Endothelial cell of umbilical vein (primary cell): ENCODE measurements around the gene CKB. TPM values are rescaled to one million over a fixed set of nuclear protein-coding genes. Genes with fewer than 3 reads are reported as not detected.

Experiments
- BruUV-seq: library from RNA; stranded (reverse); fragments of 400-500 nt; replicated peaks from 2 replicates; lab custom pipeline; 2021; lab: Mats Ljungman, UMichigan
- CTCF ChIA-PET: fragments of 300-600, 350-600 bp; sonication (Branson Sonifier 250); formaldehyde crosslinking; loops from one replicate; lab custom pipeline; 2021; ENCODE audit warnings: antibody characterized with exemption, inconsistent platforms; lab: Charles Lee
- POLR2A ChIA-PET: fragments of 300-600, 350-600 bp; sonication (Branson Sonifier 250); formaldehyde crosslinking; loops from one replicate; lab custom pipeline; 2021; ENCODE audit warnings: antibody characterized with exemption, inconsistent platforms; lab: Charles Lee
- DNase-seq: peaks from one replicate; pipeline ENCODE4 v3.0.0-alpha.2; 2011; ENCODE audit warnings: low read depth, low spot score
- FAIRE-seq: peaks from 2 replicates; lab custom pipeline; 2011; peaks lifted over from hg19 to GRCh38; lab: Jason Lieb, UNC
- H2AFZ ChIP-seq: 2 replicates; pipeline ENCODE4 v1.6.0; 2012; ENCODE audit warnings: low read depth, low read length, control low read depth, inconsistent platforms
- H3K27ac ChIP-seq: 2 replicates; pipeline ENCODE4 v1.5.1; 2011; ENCODE audit warnings: low read depth, mild to moderate bottlenecking, control low read depth, low read length, moderate library complexity; ENCODE audit not compliant: insufficient read depth
- H3K27me3 ChIP-seq, 2 experiments: 2 replicates each; pipeline versions ENCODE4 v1.6.0 to v1.6.1; 2011; ENCODE audit warnings: low read length in 2 of 2, mixed read lengths in 1 of 2; ENCODE audit not compliant: control insufficient read depth in 2 of 2, insufficient read depth in 2 of 2
- H3K36me3 ChIP-seq, 2 experiments: 2 replicates in 1 of 2; 3 replicates in 1 of 2; pipeline ENCODE4 v1.5.1; 2011; ENCODE audit warnings: low read length in 2 of 2, mild to moderate bottlenecking in 1 of 2, moderate library complexity in 1 of 2; ENCODE audit not compliant: control insufficient read depth in 2 of 2, insufficient read depth in 2 of 2; ENCODE audit errors: extremely low read depth in 1 of 2
- H3K4me1 ChIP-seq: 3 replicates; pipeline ENCODE4 v1.5.1; 2011; ENCODE audit warnings: mild to moderate bottlenecking, low read length; ENCODE audit not compliant: control insufficient read depth, insufficient read depth; ENCODE audit errors: extremely low read depth
- H3K4me2 ChIP-seq: 2 replicates; pipeline ENCODE4 v1.6.1; 2011; ENCODE audit warnings: low read length, control low read depth, mixed read lengths; ENCODE audit not compliant: insufficient read depth
- H3K4me3 ChIP-seq, 3 experiments: fragments of 200-600 bp in 1 of 3; sonication (generic), shearing (Covaris generic) in 1 of 3; replicated peaks in 1 of 3; 2 replicates each; pipeline ENCODE4 v1.5.1; 2011 to 2016; ENCODE audit warnings: control low read depth in 3 of 3, low read length in 3 of 3, mild to moderate bottlenecking in 2 of 3, inconsistent platforms in 1 of 3, low read depth in 1 of 3, moderate library complexity in 1 of 3; ENCODE audit not compliant: insufficient read depth in 1 of 3
- H3K79me2 ChIP-seq: 2 replicates; pipeline ENCODE4 v1.6.0; 2012; ENCODE audit warnings: low read length, inconsistent platforms; ENCODE audit not compliant: control insufficient read depth, insufficient read depth
- H3K9ac ChIP-seq: replicated peaks from 2 replicates; pipeline ENCODE3; 2011; ENCODE audit warnings: low read length, control low read depth; ENCODE audit not compliant: insufficient read depth; ENCODE audit errors: extremely low read depth
- H3K9me1 ChIP-seq: replicated peaks from 3 replicates; pipeline ENCODE4 v1.6.0; 2011; ENCODE audit warnings: mild to moderate bottlenecking, low read length; ENCODE audit not compliant: control insufficient read depth, insufficient read depth; ENCODE audit errors: extremely low read depth
- H3K9me3 ChIP-seq: replicated peaks from 2 replicates; pipeline ENCODE4 v1.5.1; 2012; ENCODE audit warnings: low read length, inconsistent platforms; ENCODE audit not compliant: control insufficient read depth, insufficient read depth
- H4K20me1 ChIP-seq: replicated peaks from 2 replicates; pipeline ENCODE3; 2011; ENCODE audit warnings: mild to moderate bottlenecking, low read length; ENCODE audit not compliant: control insufficient read depth, insufficient read depth; ENCODE audit errors: extremely low read depth
- POLR2A ChIP-seq: IDR thresholded peaks from 2 replicates; pipeline ENCODE4 v1.6.1; 2012; ENCODE audit warnings: low read depth, mild to moderate bottlenecking, control low read depth, low read length
- POLR2AphosphoS5 ChIP-seq: IDR thresholded peaks from 2 replicates; pipeline ENCODE4 v1.6.1; 2012; ENCODE audit warnings: low read depth, mild to moderate bottlenecking, control low read depth, low read length, moderate library complexity; ENCODE audit not compliant: insufficient read depth
- dilution Hi-C: fragments of 300-500 bp; cut with MboI; formaldehyde crosslinking; loops from one replicate; pipeline ENCODE4 v1.15.0; 2019; ENCODE audit warnings: low sequenced_read_pairs; ENCODE audit not compliant: extremely low pct_ligation_motif_present
- intact Hi-C: fragments of 100-400 bp; cut with micrococcal nuclease; formaldehyde crosslinking; loops from one replicate; pipeline ENCODE4 v1.10.0; 2022
- polyA plus RNA-seq, 4 experiments: library from polyadenylated mRNA; depleted of rRNA in 3 of 4; stranded (reverse) in 3 of 4; unstranded in 1 of 4; fragments of >200 nt; gene quantifications; 2 replicates each; pipeline versions ENCODE4 v1.2.1 to v1.2.3, GENCODE V29; 2011 to 2012; ENCODE audit warnings: missing spikeins in 1 of 4
- total RNA-seq: library from RNA; stranded (reverse); gene quantifications from 2 replicates; pipeline ENCODE4 v1.2.3, GENCODE V29; 2021
- TF ChIP-seq, protein P1 (sequence below): IDR thresholded peaks from 2 replicates; pipeline ENCODE4 v1.6.1; 2011; ENCODE audit not compliant: insufficient read depth, insufficient read length
- TF ChIP-seq, protein P2 (sequence below), 2 donors: IDR thresholded peaks; 1 replicate in 1 of 2; 2 replicates in 1 of 2; pipeline ENCODE4 v1.5.1; 2011; ENCODE audit warnings: low read length in 2 of 2, mild to moderate bottlenecking in 2 of 2, moderate library complexity in 2 of 2, control low read depth in 1 of 2, inconsistent platforms in 1 of 2, low read depth in 1 of 2; ENCODE audit not compliant: insufficient read depth in 1 of 2; ENCODE audit errors: extremely low read depth in 1 of 2

The CKB gene
- total and polyA plus RNA-seq, 2 donors (not counting 3 experiments of a cell fraction or from before 2014, with no cell fraction given), result 4.0 to 6.9 TPM

DNA sequence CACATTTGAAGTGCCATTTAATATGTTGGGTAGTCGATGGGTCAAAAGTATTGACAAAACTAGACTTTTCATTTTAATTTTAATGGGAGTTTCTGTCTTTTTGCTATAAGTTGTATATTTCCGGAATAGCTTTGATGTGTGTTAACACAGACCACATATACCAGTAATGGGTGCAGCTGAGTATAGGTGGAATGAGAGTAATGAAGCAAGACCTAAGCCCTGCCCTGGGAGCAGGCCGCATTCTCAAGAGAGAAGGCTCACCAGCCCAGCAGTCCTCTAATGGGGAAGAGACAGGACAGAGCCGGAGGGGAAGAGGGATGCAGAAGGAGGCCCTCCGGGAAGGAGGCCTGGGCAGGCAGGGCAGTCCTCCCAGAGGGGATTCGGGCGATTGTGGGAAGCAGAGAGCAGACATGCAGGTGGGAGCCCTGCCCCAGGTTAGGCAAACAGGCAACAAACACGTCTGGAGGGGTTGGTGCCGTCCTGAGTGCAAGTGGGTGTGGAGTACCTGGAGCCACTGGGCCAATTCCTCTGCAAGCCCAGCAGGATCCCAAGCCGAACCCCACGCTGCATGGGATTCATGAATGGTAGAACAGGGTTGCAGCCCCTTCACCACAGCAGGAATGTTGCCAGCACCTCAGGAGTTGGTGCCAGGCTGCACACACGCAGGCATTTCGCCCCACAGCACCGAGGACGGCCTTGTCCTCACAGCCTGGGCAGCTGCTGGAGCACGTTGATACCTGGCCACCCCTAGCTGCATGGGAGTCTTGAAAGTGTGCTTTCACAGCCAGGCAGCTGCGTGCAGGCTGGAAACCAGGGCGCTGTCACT lies 7.8 kb downstream of the CKB start:
- TF ChIP-seq POLR2A (peak; percentile 16), POLR2AphosphoS5 (peak; percentile 26)
- TF ChIP-seq, protein P1, sequence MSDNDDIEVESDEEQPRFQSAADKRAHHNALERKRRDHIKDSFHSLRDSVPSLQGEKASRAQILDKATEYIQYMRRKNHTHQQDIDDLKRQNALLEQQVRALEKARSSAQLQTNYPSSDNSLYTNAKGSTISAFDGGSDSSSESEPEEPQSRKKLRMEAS, result no peak
- TF ChIP-seq, protein P2, sequence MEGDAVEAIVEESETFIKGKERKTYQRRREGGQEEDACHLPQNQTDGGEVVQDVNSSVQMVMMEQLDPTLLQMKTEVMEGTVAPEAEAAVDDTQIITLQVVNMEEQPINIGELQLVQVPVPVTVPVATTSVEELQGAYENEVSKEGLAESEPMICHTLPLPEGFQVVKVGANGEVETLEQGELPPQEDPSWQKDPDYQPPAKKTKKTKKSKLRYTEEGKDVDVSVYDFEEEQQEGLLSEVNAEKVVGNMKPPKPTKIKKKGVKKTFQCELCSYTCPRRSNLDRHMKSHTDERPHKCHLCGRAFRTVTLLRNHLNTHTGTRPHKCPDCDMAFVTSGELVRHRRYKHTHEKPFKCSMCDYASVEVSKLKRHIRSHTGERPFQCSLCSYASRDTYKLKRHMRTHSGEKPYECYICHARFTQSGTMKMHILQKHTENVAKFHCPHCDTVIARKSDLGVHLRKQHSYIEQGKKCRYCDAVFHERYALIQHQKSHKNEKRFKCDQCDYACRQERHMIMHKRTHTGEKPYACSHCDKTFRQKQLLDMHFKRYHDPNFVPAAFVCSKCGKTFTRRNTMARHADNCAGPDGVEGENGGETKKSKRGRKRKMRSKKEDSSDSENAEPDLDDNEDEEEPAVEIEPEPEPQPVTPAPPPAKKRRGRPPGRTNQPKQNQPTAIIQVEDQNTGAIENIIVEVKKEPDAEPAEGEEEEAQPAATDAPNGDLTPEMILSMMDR (IDR thresholded peaks at IDR 0.05; ENCODE audit: extremely low read depth in 1 of 2, insufficient read depth in 1 of 2, low read depth in 1 of 2, low read length in 2 of 2), result no peak
- H3K9ac ChIP-seq, result no peak overlapping the region
- no TSS peak for BruUV-seq
- no peaks in the 10 kb centered on the region for H3K79me2 ChIP-seq
- FAIRE-seq, result no peak
- H3K4me3 ChIP-seq, result no peak overlapping the region
- no peak overlapping the region for H3K4me2 ChIP-seq
- dilution Hi-C loops (no loop called here), intact Hi-C loops (no loop called here)
- H3K27me3 ChIP-seq, result no peaks in the 10 kb centered on the region
- H2AFZ ChIP-seq, result no peak overlapping the region
- ChIA-PET CTCF (interaction anchor here (8.0 kb wide), 1 partner anchor 32 kb away, joined by 209 read pairs; no protein-coding TSS in a partner anchor), POLR2A (no interaction called here)
- H3K9me1 ChIP-seq, result no peaks in the 10 kb centered on the region
- no peak overlapping the region for H3K27ac ChIP-seq
- H4K20me1 ChIP-seq, result no peaks in the 10 kb centered on the region
- H3K36me3 ChIP-seq, result peaks cover 4 to 8% of the 10 kb centered on the region in 2 experiments
- no peak for DNase-seq
- no peaks in the 10 kb centered on the region for H3K9me3 ChIP-seq
- peaks cover 7% of the 10 kb centered on the region for H3K4me1 ChIP-seq
